Measurements from ENCODE around the gene NAP1L5. TPM values are rescaled to one million over a fixed set of nuclear protein-coding genes. Genes with fewer than 3 reads are reported as not detected.

NAP1L5 gene
- total and polyA plus RNA-seq, 2 donors (not counting 1 experiment from before 2014, with no cell fraction given) = 8.9 to 14.1 TPM

DNA sequence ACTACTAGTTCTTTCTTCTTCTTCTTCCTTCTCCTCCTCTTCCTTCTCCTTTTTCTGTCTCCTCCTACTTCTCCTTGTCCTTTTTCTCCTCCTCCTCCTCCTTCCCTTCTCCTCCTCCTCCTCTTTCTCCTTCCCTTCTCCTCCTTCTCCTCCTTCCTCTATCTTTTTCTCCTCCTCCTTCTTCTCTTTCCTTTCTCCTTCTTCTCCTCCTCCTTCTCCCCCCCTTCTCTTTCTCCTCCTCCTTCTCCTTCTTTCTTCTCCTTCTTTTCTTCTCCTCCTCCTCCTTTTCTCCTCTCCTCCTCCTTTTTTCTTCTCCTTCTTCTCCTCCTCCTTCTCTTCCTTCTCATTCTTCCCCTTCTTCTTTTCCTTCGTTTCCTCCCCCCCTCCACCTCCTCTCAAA lies 21.8 kb upstream of the NAP1L5 start:
- H3K9ac ChIP-seq (ENCODE audit: insufficient read depth, low read length) = no peak overlapping the region
- no peak for TF ChIP-seq EZH2 (IDR thresholded peaks at IDR 0.05; ENCODE audit: low read length, missing control alignments)
- TF ChIP-seq, protein P1, sequence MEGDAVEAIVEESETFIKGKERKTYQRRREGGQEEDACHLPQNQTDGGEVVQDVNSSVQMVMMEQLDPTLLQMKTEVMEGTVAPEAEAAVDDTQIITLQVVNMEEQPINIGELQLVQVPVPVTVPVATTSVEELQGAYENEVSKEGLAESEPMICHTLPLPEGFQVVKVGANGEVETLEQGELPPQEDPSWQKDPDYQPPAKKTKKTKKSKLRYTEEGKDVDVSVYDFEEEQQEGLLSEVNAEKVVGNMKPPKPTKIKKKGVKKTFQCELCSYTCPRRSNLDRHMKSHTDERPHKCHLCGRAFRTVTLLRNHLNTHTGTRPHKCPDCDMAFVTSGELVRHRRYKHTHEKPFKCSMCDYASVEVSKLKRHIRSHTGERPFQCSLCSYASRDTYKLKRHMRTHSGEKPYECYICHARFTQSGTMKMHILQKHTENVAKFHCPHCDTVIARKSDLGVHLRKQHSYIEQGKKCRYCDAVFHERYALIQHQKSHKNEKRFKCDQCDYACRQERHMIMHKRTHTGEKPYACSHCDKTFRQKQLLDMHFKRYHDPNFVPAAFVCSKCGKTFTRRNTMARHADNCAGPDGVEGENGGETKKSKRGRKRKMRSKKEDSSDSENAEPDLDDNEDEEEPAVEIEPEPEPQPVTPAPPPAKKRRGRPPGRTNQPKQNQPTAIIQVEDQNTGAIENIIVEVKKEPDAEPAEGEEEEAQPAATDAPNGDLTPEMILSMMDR (conservative IDR thresholded peaks at IDR 0.05 in 1 of 2, IDR thresholded peaks at IDR 0.05 in 1 of 2; ENCODE audit: low read depth in 1 of 2, low read length in 2 of 2) = no peak
- no peaks in the 10 kb centered on the region for H3K9me3 ChIP-seq (ENCODE audit: control insufficient read depth, insufficient read depth, low read depth, low read length)
- no peak overlapping the region for H3K4me2 ChIP-seq (ENCODE audit: extremely low read depth, insufficient read depth, low read length)
- H3K36me3 ChIP-seq (ENCODE audit: control insufficient read depth, insufficient read depth, low read length) = peaks cover 4% of the 10 kb centered on the region
- H3K27me3 ChIP-seq (ENCODE audit: control insufficient read depth, insufficient read depth, low read length) = no peaks in the 10 kb centered on the region
- H4K20me1 ChIP-seq (ENCODE audit: control insufficient read depth, extremely low read depth, insufficient read depth, low read length) = no peaks in the 10 kb centered on the region
- H3K27ac ChIP-seq (ENCODE audit: insufficient read depth, low read length) = no peak overlapping the region
- no peak for DNase-seq (ENCODE audit: low read depth in 2 of 2)
- no peak overlapping the region for H2AFZ ChIP-seq (ENCODE audit: low read length)
- no peak overlapping the region for H3K4me3 ChIP-seq (replicated peaks in 1 of 4; ENCODE audit: control extremely low read depth in 1 of 4, insufficient read depth in 1 of 4, low read depth in 3 of 4, low read length in 4 of 4)
- no peaks in the 10 kb centered on the region for H3K4me1 ChIP-seq (ENCODE audit: control insufficient read depth, extremely low read depth, insufficient read depth, low read length)
- no peaks in the 10 kb centered on the region for H3K79me2 ChIP-seq (ENCODE audit: control insufficient read depth, insufficient read depth, low read length)

DNA sequence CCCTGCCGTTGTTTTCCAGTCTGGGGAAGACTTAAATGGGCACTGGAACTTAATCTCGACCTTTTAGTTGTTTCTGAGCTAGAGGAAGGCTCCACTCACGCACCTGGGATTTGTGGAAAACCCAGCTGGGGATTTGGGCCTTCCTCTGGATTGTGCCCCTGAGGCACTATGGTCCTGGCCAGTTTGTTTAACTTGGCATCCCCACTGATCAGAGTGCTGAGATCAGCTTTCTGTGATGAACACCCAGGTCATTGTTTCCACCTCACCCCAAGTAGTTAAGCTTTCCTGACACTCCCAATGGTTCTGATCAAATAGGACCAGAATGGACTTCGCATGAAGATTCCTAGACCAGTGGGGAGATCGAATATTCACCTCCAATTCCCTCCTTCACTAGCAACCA lies 20.5 kb upstream of the NAP1L5 start:
- Histone ChIP-seq H3K79me2 (ENCODE audit: control insufficient read depth, insufficient read depth, low read length) (no peaks in the 10 kb centered on the region), H3K4me1 (ENCODE audit: control insufficient read depth, extremely low read depth, insufficient read depth, low read length) (no peaks in the 10 kb centered on the region), H3K27me3 (ENCODE audit: control insufficient read depth, insufficient read depth, low read length) (no peaks in the 10 kb centered on the region), H3K36me3 (ENCODE audit: control insufficient read depth, insufficient read depth, low read length) (peaks cover 4% of the 10 kb centered on the region), H3K27ac (ENCODE audit: insufficient read depth, low read length) (no peak overlapping the region), H3K9ac (ENCODE audit: insufficient read depth, low read length) (no peak overlapping the region), H3K4me2 (ENCODE audit: extremely low read depth, insufficient read depth, low read length) (no peak overlapping the region), H4K20me1 (ENCODE audit: control insufficient read depth, extremely low read depth, insufficient read depth, low read length) (no peaks in the 10 kb centered on the region), H3K4me3 (replicated peaks in 1 of 4; ENCODE audit: control extremely low read depth in 1 of 4, insufficient read depth in 1 of 4, low read depth in 3 of 4, low read length in 4 of 4) (no peak overlapping the region), H2AFZ (ENCODE audit: low read length) (no peak overlapping the region), H3K9me3 (ENCODE audit: control insufficient read depth, insufficient read depth, low read depth, low read length) (no peaks in the 10 kb centered on the region)
- no peak for DNase-seq (ENCODE audit: low read depth in 2 of 2)
- TF ChIP-seq, protein P1 (conservative IDR thresholded peaks at IDR 0.05 in 1 of 2, IDR thresholded peaks at IDR 0.05 in 1 of 2; ENCODE audit: low read depth in 1 of 2, low read length in 2 of 2) = no peak
- no peak for TF ChIP-seq EZH2 (IDR thresholded peaks at IDR 0.05; ENCODE audit: low read length, missing control alignments)

DNA sequence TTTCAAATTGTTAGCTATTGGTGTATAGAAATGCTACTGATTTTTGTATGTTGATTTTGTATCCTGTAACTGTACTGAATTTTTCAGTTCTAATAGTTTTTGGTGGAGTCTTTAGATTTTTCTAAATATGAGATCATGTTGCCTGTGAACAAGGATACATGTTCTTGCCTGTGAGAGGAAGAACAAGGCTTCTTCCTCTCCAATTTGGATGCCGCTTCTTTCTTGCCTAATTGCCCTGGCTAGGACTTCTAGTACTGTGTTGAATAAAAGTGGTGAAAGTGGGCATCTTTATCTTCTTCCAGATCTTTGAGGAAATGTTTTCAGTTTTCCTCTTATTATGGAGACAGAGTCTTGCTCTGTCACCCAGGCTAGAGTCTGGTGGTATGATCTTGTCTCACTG lies 16.2 kb upstream of the NAP1L5 start:
- no peak overlapping the region for H3K4me2 ChIP-seq (ENCODE audit: extremely low read depth, insufficient read depth, low read length)
- no peak for TF ChIP-seq EZH2 (IDR thresholded peaks at IDR 0.05; ENCODE audit: low read length, missing control alignments)
- TF ChIP-seq, protein P1 (conservative IDR thresholded peaks at IDR 0.05 in 1 of 2, IDR thresholded peaks at IDR 0.05 in 1 of 2; ENCODE audit: low read depth in 1 of 2, low read length in 2 of 2) = no peak
- H2AFZ ChIP-seq (ENCODE audit: low read length) = no peak overlapping the region
- H3K4me1 ChIP-seq (ENCODE audit: control insufficient read depth, extremely low read depth, insufficient read depth, low read length) = no peaks in the 10 kb centered on the region
- H4K20me1 ChIP-seq (ENCODE audit: control insufficient read depth, extremely low read depth, insufficient read depth, low read length) = no peaks in the 10 kb centered on the region
- H3K9ac ChIP-seq (ENCODE audit: insufficient read depth, low read length) = no peak overlapping the region
- H3K79me2 ChIP-seq (ENCODE audit: control insufficient read depth, insufficient read depth, low read length) = no peaks in the 10 kb centered on the region
- H3K27me3 ChIP-seq (ENCODE audit: control insufficient read depth, insufficient read depth, low read length) = no peaks in the 10 kb centered on the region
- no peak overlapping the region for H3K27ac ChIP-seq (ENCODE audit: insufficient read depth, low read length)
- peaks cover 1% of the 10 kb centered on the region for H3K36me3 ChIP-seq (ENCODE audit: control insufficient read depth, insufficient read depth, low read length)
- H3K4me3 ChIP-seq (replicated peaks in 1 of 4; ENCODE audit: control extremely low read depth in 1 of 4, insufficient read depth in 1 of 4, low read depth in 3 of 4, low read length in 4 of 4) = no peak overlapping the region
- DNase-seq (ENCODE audit: low read depth in 2 of 2) = no peak
- H3K9me3 ChIP-seq (ENCODE audit: control insufficient read depth, insufficient read depth, low read depth, low read length) = no peaks in the 10 kb centered on the region

Measured in fibroblast of lung (primary cell).